HepG2 (cell line): ENCODE results near the gene ZNF554. TPM values are rescaled to one million over a fixed set of nuclear protein-coding genes. Genes with fewer than 3 reads are reported as not detected.

Source experiments
- ATAC-seq: fragments of 200-7000 bp; cut with Tn5 transposase; 3 replicates; pipeline ENCODE4 v1.9.1; 2020; ENCODE audit warnings: mild to moderate bottlenecking, moderate library complexity
- BruUV-seq: library from RNA; stranded (reverse); fragments of 400-500 nt; replicated peaks from 2 replicates; lab custom pipeline; 2021; lab: Mats Ljungman, UMichigan
- CTCF ChIA-PET: fragments of 300-600 bp; formaldehyde crosslinking; extraction: SDS; loops from one replicate; lab custom pipeline; 2021; ENCODE audit warnings: low total read pairs, inconsistent platforms, low intra/inter-chr PET ratio; lab: Yijun Ruan, JAX
- POLR2A ChIA-PET: fragments of 350-600 bp; sonication (Branson Sonifier 250); formaldehyde crosslinking; loops from one replicate; lab custom pipeline; 2020; ENCODE audit warnings: antibody characterized with exemption, inconsistent platforms; lab: Yijun Ruan, JAX
- DNase-seq: peaks from one replicate; pipeline ENCODE4 v3.0.0-alpha.2; 2015; ENCODE audit warnings: low spot score
- FAIRE-seq: peaks from 3 replicates; lab custom pipeline; 2011; peaks lifted over from hg19 to GRCh38; lab: Jason Lieb, UNC
- H2AFZ ChIP-seq: one replicate; pipeline ENCODE4 v1.6.1; 2011; ENCODE audit warnings: low read length, inconsistent platforms
- H3K27ac ChIP-seq: fragments of 300-600 bp; 3 replicates; pipeline ENCODE4 v1.8.0; 2011; ENCODE audit warnings: mixed run types, mild to moderate bottlenecking, mixed read lengths, low read length, inconsistent platforms; ENCODE audit not compliant: insufficient read depth; ENCODE audit errors: extremely low read length
- H3K27me3 ChIP-seq, 2 experiments: fragments of 200-600 bp in 1 of 2; 2 replicates in 1 of 2; 3 replicates in 1 of 2; pipeline versions ENCODE4 v1.6.0 to v1.8.0; 2011; ENCODE audit warnings: low read length in 2 of 2, mild to moderate bottlenecking in 2 of 2, moderate library complexity in 2 of 2, inconsistent platforms in 1 of 2; ENCODE audit not compliant: insufficient read depth in 2 of 2, control insufficient read depth in 1 of 2
- H3K36me3 ChIP-seq, 2 experiments: fragments of 200-600 bp in 1 of 2; replicated peaks in 1 of 2; 2 replicates in 1 of 2; 3 replicates in 1 of 2; pipeline versions ENCODE4 v1.5.1 to v1.8.0; 2011; ENCODE audit warnings: low read length in 2 of 2, inconsistent platforms in 1 of 2; ENCODE audit not compliant: insufficient read depth in 2 of 2, control insufficient read depth in 1 of 2
- H3K4me1 ChIP-seq: 2 replicates; pipeline ENCODE4 v1.5.1; 2012; ENCODE audit warnings: low read length, inconsistent platforms; ENCODE audit not compliant: insufficient read depth
- H3K4me2 ChIP-seq: 2 replicates; pipeline ENCODE4 v1.6.0; 2011; ENCODE audit warnings: low read depth, low read length, inconsistent platforms
- H3K4me3 ChIP-seq, 3 experiments: fragments of 200-600 bp in 1 of 3; sonication (generic), shearing (Covaris generic) in 1 of 3; replicated peaks in 1 of 3; 2 replicates each; pipeline ENCODE4 v1.5.1; 2011 to 2016; ENCODE audit warnings: low read length in 3 of 3, inconsistent platforms in 2 of 3, low read depth in 2 of 3, mild to moderate bottlenecking in 2 of 3, control low read depth in 1 of 3, mixed read lengths in 1 of 3; ENCODE audit not compliant: insufficient read depth in 1 of 3
- H3K79me2 ChIP-seq: one replicate; pipeline ENCODE4 v1.6.1; 2011; ENCODE audit warnings: low read length, inconsistent platforms; ENCODE audit not compliant: insufficient read depth
- H3K9ac ChIP-seq: 2 replicates; pipeline ENCODE4 v1.6.0; 2011; ENCODE audit warnings: mild to moderate bottlenecking, low read depth, low read length, inconsistent platforms; ENCODE audit not compliant: insufficient read depth
- H3K9me3 ChIP-seq: 2 replicates; pipeline ENCODE4 v1.5.1; 2012; ENCODE audit warnings: mild to moderate bottlenecking, low read length
- H4K20me1 ChIP-seq: 2 replicates; pipeline ENCODE4 v1.6.0; 2011; ENCODE audit warnings: inconsistent platforms, mild to moderate bottlenecking, low read length, moderate library complexity; ENCODE audit not compliant: insufficient read depth
- ATF5 ChIP-seq: sonication (generic); formaldehyde crosslinking; IDR thresholded peaks from 2 replicates; pipeline ENCODE4 v1.4.0; 2020; ENCODE audit warnings: mild to moderate bottlenecking, low read depth, missing genetic modification reagents
- ELF3 ChIP-seq: IDR thresholded peaks from 2 replicates; pipeline ENCODE4 v1.6.1; 2016; ENCODE audit warnings: missing genetic modification reagents, missing compliant biosample characterization
- HOXA3 ChIP-seq: sonication (generic); formaldehyde crosslinking; IDR thresholded peaks from 2 replicates; pipeline ENCODE4 v1.5.0; 2020; ENCODE audit warnings: missing genetic modification reagents
- ZFY ChIP-seq: sonication (generic); formaldehyde crosslinking; IDR thresholded peaks from 2 replicates; pipeline ENCODE4 v1.4.0; 2020; ENCODE audit warnings: missing genetic modification reagents
- ZMAT5 ChIP-seq: sonication (generic); formaldehyde crosslinking; IDR thresholded peaks from 2 replicates; pipeline ENCODE4 v1.5.0; 2020; ENCODE audit warnings: mild to moderate bottlenecking, low read depth, missing genetic modification reagents, borderline replicate concordance
- ZNF160 ChIP-seq: sonication (generic); formaldehyde crosslinking; IDR thresholded peaks from 2 replicates; pipeline ENCODE4 v1.8.0; 2022; ENCODE audit warnings: mild to moderate bottlenecking, inconsistent platforms, missing genetic modification reagents
- ZNF256 ChIP-seq: sonication (generic); formaldehyde crosslinking; conservative IDR thresholded peaks from 2 replicates; pipeline ENCODE4 v1.4.0; 2020; ENCODE audit warnings: missing genetic modification reagents
- ZNF276 ChIP-seq: sonication (generic); formaldehyde crosslinking; IDR thresholded peaks from 2 replicates; pipeline ENCODE4 v1.4.0; 2020; ENCODE audit warnings: mild to moderate bottlenecking, low read depth, missing genetic modification reagents
- ZNF713 ChIP-seq: sonication (generic); formaldehyde crosslinking; IDR thresholded peaks from 2 replicates; pipeline ENCODE4 v1.4.0; 2020; ENCODE audit warnings: mild to moderate bottlenecking, missing genetic modification reagents
- ZNF749 ChIP-seq: sonication (generic); formaldehyde crosslinking; IDR thresholded peaks from 2 replicates; pipeline ENCODE4 v1.8.0; 2022; ENCODE audit warnings: mild to moderate bottlenecking, missing genetic modification reagents, moderate library complexity, borderline replicate concordance
- WGBS: methylation state at CpG from one replicate; pipeline ENCODE4 v1.1.6; 2017; ENCODE audit warnings: low lambda C conversion rate; 5-methylcytosine and 5-hydroxymethylcytosine counted together
- in situ Hi-C: cut with HindIII; loops from 2 replicates; pipeline ENCODE4 v1.10.0; 2017; ENCODE audit warnings: low pct_unique_long_range_greater_than_20kb; ENCODE audit not compliant: extremely low pct_ligation_motif_present
- intact Hi-C: fragments of 100-400 bp; cut with micrococcal nuclease; formaldehyde crosslinking; loops from one replicate; pipeline ENCODE4 v1.10.0; 2022; ENCODE audit not compliant: unreplicated experiment
- polyA plus RNA-seq, 8 experiments: library from polyadenylated mRNA; depleted of rRNA in 3 of 8; stranded (reverse) in 7 of 8; unstranded in 1 of 8; fragments of >200 nt; fragmentation: Illumina TruSeq in 4 of 8; extraction: Trizol in 4 of 8; gene quantifications; 2 replicates each; pipeline versions ENCODE4 v1.2.1 to v1.2.3, GENCODE V29; 2011 to 2016; ENCODE audit warnings: low read depth in 4 of 8, missing spikeins in 1 of 8, mixed read lengths in 1 of 8; ENCODE audit not compliant: insufficient read depth in 1 of 8
- total RNA-seq, 5 experiments: library from RNA; depleted of rRNA; stranded (reverse); fragments of >200 nt; fragmentation: Illumina TruSeq; extraction: Trizol; gene quantifications; 2 replicates each; pipeline ENCODE4 v1.2.3, GENCODE V29; 2016; ENCODE audit warnings: low read depth in 1 of 5
- TF ChIP-seq, protein P1 (sequence below): sonication (generic); formaldehyde crosslinking; IDR thresholded peaks from 2 replicates; pipeline ENCODE4 v1.4.0; 2020; ENCODE audit warnings: missing genetic modification reagents
- TF ChIP-seq, protein P2 (sequence below): sonication (generic); formaldehyde crosslinking; IDR thresholded peaks from 2 replicates; pipeline ENCODE4 v1.5.0; 2020; ENCODE audit warnings: missing genetic modification reagents
- TF ChIP-seq, protein P3 (sequence below), 2 experiments: sonication (generic) in 1 of 2; formaldehyde crosslinking in 1 of 2; IDR thresholded peaks; 2 replicates each; pipeline versions ENCODE4 v1.6.1 to v1.9.0; 2014 to 2022; ENCODE audit warnings: antibody characterized with exemption in 1 of 2, borderline replicate concordance in 1 of 2, inconsistent platforms in 1 of 2, low read depth in 1 of 2, missing genetic modification reagents in 1 of 2

Gene ZNF554
- total and polyA plus RNA-seq, 2 of the 13 experiments (the other 11 are each of a cell fraction or from before 2014, with no cell fraction given): 2.2 to 2.7 TPM

- H3K36me3 ChIP-seq: peaks cover 28 to 76% of the 10 kb centered on the region in 2 experiments; a peak in 4 of 5 replicates
- TF ChIP-seq ZNF160 (CRISPR knock-in tag) (no peak), ELF3 (CRISPR knock-in tag) (no peak), ZNF749 (CRISPR knock-in tag) (no peak), ZNF256 (no peak), ATF5 (CRISPR knock-in tag) (no peak), ZFY (CRISPR knock-in tag) (no peak), ZMAT5 (CRISPR knock-in tag) (no peak), HOXA3 (CRISPR knock-in tag) (no peak), ZNF276 (no peak), ZNF713 (CRISPR knock-in tag) (no peak)
- TF ChIP-seq, protein P1, sequence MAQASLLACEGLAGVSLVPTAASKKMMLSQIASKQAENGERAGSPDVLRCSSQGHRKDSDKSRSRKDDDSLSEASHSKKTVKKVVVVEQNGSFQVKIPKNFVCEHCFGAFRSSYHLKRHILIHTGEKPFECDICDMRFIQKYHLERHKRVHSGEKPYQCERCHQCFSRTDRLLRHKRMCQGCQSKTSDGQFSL (CRISPR knock-in tag): no peak
- TF ChIP-seq, protein P2, sequence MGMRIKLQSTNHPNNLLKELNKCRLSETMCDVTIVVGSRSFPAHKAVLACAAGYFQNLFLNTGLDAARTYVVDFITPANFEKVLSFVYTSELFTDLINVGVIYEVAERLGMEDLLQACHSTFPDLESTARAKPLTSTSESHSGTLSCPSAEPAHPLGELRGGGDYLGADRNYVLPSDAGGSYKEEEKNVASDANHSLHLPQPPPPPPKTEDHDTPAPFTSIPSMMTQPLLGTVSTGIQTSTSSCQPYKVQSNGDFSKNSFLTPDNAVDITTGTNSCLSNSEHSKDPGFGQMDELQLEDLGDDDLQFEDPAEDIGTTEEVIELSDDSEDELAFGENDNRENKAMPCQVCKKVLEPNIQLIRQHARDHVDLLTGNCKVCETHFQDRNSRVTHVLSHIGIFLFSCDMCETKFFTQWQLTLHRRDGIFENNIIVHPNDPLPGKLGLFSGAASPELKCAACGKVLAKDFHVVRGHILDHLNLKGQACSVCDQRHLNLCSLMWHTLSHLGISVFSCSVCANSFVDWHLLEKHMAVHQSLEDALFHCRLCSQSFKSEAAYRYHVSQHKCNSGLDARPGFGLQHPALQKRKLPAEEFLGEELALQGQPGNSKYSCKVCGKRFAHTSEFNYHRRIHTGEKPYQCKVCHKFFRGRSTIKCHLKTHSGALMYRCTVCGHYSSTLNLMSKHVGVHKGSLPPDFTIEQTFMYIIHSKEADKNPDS (CRISPR knock-in tag): no peak
- TF ChIP-seq, protein P3, sequence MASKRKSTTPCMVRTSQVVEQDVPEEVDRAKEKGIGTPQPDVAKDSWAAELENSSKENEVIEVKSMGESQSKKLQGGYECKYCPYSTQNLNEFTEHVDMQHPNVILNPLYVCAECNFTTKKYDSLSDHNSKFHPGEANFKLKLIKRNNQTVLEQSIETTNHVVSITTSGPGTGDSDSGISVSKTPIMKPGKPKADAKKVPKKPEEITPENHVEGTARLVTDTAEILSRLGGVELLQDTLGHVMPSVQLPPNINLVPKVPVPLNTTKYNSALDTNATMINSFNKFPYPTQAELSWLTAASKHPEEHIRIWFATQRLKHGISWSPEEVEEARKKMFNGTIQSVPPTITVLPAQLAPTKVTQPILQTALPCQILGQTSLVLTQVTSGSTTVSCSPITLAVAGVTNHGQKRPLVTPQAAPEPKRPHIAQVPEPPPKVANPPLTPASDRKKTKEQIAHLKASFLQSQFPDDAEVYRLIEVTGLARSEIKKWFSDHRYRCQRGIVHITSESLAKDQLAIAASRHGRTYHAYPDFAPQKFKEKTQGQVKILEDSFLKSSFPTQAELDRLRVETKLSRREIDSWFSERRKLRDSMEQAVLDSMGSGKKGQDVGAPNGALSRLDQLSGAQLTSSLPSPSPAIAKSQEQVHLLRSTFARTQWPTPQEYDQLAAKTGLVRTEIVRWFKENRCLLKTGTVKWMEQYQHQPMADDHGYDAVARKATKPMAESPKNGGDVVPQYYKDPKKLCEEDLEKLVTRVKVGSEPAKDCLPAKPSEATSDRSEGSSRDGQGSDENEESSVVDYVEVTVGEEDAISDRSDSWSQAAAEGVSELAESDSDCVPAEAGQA (IDR thresholded peaks at IDR 0.05; ENCODE audit: low read depth): no peak
- TF ChIP-seq, protein P3 (CRISPR knock-in tag; IDR thresholded peaks at IDR 0.05; ENCODE audit: borderline replicate concordance): no peak
These were observed 22.4 kb upstream of the ZNF554 start for GRCh38 chr19:2797280-2797679.

More at GRCh38 chr19:2797280-2797679, 22.4 kb upstream of the ZNF554 start:
- no peak overlapping the region for H3K4me3 ChIP-seq
- H3K4me2 ChIP-seq: no peak overlapping the region
- ChIA-PET POLR2A (no interaction called here), CTCF (no interaction called here)
- intact Hi-C loops: no loop called here
- no peak overlapping the region for H3K27ac ChIP-seq
- DNase-seq: no peak
- H2AFZ ChIP-seq: no peak overlapping the region
- H3K9me3 ChIP-seq: no peaks in the 10 kb centered on the region
- no peak for ATAC-seq
- H3K27me3 ChIP-seq: no peaks in the 10 kb centered on the region
- H3K9ac ChIP-seq: no peak overlapping the region
- 100% methylated on average over 4 of the region's 15 CpGs for WGBS
- in situ Hi-C loops: no loop called here
- no peaks in the 10 kb centered on the region for H3K79me2 ChIP-seq
- no peaks in the 10 kb centered on the region for H4K20me1 ChIP-seq
- no peaks in the 10 kb centered on the region for H3K4me1 ChIP-seq
- BruUV-seq: no TSS peak
- no peak for FAIRE-seq
